NCI-H748 treated with DMSO at 0.1 percent for 48 hours (cell line): ENCODE data around the gene DYNLT2.
A peak's percentile ranks its signal among the peaks of the same experiment; 100 is the strongest.
"Not testable (repeated sequence)": the region's sequence is repeated elsewhere in the genome, so short reads cannot be mapped to it uniquely, and the experiment has no call there.

Experiments used
- DNase-seq: peaks from one replicate; lab custom pipeline; 2025; lab: John Stamatoyannopoulos, UW

Gene DYNLT2

DNA sequence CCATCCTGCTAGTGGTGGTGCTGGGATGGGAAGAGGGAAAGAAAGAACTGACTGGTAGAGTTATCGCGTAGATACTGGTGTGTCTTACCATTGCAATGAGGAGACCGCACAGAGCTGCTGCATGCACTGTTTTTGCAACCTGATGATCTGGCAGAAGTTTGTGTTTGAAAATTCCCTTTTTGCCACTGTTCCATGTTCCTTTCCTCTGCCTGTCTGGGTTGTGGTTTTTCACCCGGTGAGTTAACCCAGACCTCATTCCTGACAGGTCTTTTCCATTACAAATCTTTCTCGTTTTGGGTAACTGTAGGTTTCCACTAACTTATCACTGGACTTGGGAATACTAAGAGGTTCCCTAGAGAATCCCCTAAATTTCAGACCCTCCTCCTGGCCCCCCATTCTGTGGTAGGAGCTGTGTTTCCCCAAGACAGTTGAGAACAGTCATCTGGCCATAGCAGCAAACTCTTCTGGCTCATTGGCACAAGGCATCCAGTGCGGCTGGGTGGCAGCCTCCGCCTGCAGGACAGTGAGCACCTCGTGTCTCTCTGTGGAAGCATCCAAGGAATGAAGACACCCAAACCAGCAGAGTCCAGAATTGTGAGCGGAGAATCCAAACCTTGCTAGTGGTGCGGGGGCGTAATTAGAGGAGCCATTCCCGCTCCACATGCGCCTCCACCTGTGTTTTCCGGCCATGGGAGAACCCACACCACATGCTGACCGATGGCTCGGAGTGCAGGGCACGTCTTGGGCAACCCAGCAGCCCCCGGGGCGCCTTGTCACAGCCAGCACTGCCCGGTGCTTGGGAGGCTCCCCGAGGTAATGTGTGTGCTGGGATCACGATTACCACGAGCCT lies 32.8 kb upstream of the DYNLT2 start:
- no peak for DNase-seq

DNA sequence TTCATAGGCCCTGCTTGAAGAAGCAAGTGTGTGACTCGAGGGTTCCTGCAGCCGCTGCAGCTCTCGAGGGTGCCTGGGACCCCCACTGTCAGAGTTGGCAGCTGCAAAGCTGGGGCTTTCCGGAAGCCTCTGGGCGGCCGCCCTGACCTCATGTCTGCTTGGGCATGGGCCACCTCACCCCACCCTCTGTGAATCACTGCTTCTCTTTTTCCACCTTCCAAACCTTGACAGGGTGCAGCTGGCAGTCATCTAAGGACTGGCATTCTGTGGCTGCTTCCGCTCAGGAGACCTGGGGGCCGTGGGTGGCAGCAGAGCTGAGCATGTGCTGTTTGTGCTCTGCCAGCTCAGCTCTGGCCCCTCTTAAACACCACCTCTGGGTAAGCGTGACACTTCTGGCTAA lies 32.0 kb upstream of the DYNLT2 start:
- DNase-seq: no peak

DNA sequence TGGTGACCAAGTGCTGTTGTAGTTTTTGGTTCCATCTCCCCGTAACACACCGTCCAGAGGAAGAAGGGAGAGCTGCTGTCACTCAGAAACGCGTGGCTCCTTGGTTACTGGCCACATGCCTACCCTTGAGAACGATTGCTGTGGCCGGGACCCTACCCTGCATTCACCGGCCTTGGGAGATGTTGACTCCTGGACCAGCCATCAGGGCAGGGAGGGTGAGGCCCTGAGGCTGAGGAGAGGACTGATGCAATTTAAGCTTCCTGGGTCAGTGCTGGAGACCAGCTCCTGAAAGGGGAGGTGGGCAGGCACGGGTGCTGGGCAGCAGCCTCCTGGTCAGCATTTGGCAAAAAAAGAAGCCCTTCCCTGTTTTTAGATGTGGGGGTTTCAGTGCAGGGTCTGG lies 31.6 kb upstream of the DYNLT2 start:
- DNase-seq: no peak

DNA sequence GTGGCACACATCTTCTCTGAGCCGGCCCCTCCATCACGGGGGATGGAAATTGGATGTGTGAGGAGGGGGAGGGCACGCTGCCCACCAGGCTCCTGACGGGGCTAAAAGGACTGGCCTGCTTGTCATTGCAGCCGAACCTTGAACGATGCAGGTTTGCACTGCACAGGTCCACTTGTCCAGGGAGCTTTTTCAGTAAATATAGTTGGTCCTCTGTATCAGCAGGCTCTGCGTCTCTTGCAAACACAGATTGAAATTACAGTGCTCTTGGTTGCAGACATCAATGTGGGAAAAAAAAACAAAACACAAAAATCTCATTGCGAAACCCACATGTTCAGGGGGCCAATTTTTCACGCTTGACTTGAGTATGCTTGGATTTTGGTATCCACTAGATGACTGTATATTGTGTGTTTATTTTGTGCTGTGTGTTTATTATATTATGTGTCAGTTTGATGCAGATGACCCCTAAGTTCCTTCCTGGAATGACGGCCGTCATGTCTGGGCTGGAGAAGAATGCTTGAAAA lies 29.3 kb upstream of the DYNLT2 start:
- DNase-seq: no peak

DNA sequence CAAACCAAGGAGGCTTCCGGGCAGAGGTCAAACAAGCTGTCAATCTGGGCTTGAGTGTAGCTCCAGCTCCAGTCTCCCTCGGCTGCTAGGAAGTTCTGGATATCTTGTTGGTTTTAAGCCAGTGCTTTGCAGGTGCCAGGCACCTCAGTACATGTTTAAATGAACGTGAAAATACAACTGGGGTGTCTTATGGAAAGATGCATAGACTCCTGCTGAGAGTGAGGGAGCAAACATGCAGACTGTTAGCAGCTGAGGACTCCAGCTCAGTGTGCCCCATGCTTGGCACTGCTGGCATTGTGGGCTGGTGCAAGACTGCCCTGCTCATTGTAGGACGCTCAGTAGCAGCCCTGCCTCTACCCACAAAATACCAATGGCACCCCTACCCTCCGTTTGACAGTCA lies 28.5 kb upstream of the DYNLT2 start:
- no peak for DNase-seq

DNA sequence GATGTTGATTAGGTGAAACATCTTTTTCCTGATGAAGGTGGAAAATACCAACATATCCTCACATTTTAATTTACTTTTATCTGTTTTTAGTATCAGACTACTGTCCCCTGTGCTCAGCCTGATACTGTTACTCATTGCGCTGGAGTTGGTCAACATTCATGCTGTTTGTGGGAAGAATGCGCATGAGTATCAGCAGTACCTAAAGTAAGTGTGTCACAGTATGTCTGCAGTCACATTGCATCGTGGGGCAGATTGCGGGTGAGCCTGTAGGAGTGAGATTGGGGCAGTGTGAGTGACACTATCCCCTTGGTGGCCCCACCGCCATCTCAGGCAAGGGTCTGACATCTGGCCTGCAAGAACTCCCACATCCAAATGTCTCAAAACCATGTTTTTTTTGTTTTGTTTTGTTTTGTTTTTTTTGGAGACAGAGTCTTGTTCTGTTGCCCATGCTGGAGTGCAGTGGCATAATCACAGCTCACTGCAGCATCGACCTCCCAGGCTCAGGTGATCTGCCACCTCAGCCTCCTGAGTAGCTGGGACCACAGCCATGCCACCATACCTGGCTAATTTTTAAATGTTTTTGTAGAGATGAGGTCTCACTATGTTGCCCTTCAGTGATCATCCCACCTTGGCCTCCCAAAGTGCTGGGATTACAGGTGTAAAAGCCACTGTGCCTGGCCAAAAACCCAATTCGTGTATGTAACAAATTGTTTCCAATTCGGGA lies 27.9 kb upstream of the DYNLT2 start:
- no peak for DNase-seq

DNA sequence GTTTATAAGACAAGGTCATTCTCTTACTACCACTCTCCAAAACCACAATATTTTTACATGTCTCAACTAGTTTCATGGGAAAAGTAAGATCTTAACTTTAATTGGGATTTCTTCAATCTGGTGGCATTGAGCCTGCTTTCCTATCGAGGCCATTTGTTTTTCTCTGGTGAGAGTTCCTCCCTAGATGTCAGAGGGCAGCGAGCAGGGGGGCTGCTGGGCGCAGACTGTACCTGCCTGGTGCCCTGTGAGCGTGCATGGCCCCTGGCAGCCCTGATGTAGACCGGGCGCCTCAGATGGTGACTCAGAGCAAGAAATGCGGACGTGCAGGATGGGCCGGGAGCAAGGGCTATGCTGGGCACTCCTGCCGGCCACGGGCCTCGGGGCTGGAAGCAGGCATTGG lies 27.3 kb upstream of the DYNLT2 start:
- DNase-seq: no peak

DNA sequence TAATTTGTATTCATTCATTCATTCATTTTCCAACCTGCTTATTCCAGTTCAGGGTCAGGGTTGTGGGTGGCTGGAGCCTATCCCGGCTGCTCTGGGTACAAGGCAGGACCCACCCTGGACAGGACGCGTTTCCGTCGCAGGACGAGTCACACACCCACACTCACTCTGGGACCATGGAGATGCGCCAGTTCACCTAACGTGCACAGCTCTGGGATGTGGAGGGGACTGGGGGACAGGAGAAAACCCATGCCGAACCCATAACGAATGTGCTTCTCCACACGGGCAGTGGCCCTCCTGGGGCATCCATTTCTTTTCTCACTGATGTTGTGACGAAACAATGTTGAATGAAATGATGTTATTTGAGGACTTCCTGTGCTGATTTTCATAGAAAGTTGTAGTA lies 26.5 kb upstream of the DYNLT2 start:
- no peak for DNase-seq

DNA sequence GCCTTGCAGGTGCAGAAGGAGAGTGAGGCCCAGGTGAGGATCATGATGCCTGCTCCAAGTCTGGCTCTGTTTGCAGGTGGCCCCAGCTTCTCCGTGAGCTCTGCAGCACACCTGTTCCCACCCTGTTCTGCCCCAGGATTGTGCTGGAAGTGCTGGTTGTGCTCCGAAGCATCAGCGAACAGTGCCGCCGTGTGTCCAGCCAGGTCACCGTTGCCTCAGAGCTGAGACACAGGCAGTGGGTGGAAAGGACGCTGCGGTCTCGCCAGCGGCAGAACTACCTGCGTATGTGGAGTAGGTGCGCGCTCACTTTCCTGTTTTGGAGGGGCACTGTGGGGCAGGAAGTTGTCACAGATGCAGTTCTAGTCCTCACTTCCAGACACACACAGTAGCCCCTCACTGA lies 25.0 kb upstream of the DYNLT2 start:
- no peak for DNase-seq

DNA sequence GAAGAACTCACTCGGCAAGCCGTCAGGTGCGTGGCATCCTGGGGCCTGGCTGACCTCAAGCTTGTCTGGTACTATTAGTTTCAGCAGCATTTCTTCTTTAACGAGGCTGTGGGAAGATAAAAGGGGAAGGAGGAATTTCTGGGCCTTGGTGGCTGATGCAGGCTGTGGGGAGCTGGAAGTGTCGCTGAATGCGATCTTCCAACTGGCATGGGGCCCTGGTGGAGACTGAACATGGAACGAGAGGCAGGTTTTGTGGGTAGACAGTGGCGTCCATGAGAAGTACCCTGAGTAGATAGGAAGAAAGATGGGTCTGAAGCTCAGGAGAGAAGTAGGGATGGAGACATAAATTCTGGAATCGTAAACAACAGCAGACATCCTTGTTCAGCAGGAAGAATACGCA lies 23.9 kb upstream of the DYNLT2 start:
- no peak for DNase-seq

DNA sequence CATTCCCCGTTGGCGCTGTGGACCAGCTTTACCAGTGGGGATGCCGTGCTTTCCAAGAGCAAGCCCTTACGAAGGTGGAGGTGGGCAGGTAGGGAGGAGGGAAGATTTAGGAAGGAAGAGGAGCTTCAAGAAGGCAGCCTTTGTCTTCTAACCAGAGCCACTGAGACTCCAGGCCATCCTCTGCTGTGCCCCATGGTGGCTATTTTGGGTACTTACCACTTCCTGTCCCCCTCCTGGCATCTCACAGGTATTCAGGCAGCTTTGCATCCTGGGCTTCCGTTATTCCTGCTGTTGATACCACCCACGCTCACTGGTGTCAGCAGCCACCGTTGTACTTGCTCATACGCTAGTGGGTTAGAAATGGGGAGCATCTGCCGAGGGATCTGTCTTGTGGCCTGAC lies 23.0 kb upstream of the DYNLT2 start:
- no peak for DNase-seq

DNA sequence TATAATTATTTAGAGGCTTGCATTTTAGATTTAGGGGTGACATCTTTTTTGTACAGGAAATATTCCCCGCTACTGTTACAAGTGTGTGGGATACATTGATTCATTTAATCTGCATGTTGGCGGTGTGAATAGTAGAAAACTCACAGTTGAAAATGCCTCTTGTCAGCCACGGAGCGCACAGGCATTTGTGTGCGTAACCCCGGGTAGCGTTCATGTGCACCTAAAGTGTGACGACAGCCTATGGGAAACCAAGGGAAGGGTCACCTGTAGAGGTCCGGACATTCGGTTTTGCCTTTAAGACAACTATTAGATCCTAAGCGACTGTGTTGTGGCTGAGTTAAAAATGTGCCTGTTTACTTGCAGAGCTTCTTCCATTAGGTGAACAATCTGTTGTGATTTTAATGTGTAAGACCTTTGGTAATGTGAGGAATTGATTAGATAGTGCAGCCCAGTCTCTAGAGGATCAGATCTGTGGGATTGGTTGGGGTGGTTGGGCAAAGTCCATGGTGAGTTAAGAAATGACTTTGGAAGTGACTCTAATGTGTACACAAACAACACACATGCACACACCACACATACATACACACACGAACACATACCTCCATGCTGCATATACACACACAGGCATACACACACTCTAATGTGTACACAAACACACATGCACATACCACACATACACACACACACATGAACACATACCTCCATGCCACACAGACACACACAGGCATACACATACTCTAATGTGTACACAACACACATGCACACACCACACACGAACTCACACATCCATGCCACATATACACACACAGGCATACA lies 15.8 kb upstream of the DYNLT2 start:
- no peak for DNase-seq

DNA sequence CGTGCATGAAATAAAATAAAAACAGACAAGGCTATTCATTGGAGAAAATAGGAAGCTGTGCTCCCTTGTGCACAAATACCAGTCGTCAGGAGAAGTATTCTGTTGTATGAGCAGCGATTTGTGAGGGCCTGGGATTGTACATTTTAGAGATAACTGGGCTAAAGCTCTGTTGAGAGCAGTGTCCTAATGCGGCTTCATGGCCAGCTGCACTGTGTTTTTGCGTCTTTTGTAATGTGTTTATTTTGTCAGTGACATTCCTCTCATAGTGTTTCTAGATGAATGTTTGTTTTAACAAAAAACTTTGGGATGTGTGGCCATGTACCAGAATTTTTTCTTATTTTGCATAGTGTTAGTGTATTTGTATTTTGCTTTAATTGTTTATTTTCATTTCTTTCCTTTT lies 14.9 kb upstream of the DYNLT2 start:
- no peak for DNase-seq

DNA sequence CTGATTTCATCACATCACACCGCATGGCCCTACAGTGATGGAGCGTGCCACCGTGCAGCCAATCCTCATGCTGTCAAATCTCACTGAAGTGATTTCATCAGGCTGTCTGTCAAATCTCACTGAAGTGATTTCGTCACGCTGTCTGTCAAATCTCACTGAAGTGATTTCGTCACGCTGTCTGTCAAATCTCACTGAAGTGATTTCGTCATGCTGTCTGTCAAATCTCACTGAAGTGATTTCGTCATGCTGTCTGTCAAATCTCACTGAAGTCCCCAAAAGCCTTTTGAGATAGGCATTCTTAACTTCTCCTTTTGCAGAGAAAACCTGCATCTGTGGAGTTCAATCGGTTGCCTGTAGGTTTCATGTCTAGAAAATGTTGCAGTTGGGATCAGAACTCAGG lies 14.4 kb upstream of the DYNLT2 start:
- DNase-seq: not testable (repeated sequence)

DNA sequence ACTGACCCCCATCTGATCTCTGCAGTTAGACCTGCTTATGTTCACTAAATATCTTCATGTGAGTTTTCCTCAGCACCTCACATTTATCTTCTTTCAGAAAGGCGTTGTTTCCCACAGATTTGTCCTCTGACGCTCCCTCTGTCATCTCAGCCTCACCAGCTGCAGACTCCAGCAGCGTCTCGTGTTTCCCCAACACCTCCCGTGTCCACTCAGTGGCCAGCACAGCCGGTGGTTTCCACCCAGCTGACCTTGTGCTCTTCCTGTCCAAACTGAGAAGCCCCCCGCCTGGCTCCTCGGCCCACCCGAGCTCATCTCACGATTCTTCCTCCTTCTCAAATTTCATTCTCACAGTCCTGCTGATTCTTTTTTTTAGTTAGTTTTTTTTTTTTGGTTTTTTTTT lies 12.5 kb upstream of the DYNLT2 start:
- no peak for DNase-seq

DNA sequence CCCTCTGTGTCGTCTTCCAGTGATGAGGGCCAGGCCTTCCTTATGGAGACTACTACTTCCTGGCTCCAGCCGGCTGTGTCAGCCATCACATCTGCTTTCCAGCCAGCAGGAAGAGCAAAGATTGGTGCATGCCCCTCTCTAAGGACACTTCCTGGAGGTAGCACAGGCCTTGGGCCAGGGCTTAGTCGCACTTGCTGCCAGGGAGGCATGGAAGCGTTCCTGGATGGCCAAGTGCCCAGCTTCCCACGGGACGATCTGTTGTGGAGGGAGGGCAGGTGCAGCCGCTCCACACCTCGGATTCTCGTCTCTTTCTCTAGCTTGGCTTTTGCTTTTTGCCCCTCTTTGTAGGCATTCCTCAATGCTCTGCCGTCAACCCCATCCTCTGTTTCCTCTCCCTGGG lies 11.9 kb upstream of the DYNLT2 start:
- no peak for DNase-seq

DNA sequence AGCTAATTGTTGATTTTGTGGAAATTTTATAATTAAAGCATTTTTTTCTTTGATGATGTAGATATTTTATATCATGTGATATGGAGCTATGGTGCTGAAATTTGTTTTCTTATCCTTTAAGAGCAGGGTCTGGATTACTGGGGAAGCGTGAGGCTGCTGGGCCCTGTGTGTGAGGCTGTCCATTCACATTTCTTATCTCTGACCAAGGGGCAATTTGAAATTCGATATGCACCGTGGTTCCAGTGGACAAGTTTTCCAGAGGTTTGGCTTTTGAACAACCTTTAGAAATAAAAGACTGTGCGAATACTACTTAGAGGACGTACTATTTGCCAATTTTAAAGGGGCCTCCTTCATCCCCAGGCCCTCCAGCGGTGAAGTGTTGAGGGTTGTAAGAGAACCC lies 3.8 kb upstream of the DYNLT2 start:
- DNase-seq: no peak

DNA sequence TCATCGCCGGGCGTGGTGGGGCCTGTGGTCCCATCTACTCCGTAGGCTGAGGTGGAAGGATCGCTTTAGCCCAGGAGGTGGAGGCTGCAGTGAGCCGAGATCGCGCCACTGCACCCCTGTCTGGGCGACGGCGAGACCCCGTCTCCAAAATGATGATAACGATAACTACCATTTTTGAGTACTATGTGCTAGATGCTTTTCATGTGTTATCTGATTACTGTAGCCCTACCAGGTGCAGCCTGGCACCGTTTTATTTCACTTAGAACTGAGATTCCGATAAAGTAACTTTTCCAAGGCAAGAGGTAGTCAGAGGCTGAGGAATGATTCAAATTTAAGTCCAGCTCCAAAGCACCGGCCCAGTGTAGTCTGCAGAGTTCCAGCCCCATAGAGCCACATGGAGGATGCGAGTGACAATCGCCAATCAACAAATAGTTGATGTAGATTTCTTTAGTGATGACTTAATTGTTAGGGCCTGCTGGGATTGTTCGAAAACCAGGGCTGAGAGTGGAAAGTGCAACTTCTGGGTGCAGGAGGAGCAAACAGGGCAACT lies 777 bp upstream of the DYNLT2 start:
- DNase-seq: no peak

DNA sequence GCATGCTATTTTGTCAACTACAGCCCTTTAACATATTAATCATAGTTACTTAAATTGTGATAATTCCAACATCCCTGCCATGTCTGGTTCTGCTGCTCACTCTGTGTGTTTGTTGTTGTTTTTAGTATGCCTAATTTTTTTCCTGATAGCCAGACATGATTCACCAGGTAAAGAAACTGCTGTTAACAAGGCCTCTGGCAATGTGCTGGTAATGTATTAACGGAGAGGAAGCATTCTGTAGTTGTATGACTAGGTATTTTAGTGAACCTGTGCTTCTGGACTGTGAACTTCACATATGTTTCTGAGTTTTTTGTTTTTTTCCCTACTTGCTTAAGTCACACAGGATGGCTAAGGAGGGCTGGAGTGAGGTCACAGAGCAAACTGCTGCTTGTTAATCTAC lies 4.8 kb downstream of the DYNLT2 start:
- DNase-seq: no peak

DNA sequence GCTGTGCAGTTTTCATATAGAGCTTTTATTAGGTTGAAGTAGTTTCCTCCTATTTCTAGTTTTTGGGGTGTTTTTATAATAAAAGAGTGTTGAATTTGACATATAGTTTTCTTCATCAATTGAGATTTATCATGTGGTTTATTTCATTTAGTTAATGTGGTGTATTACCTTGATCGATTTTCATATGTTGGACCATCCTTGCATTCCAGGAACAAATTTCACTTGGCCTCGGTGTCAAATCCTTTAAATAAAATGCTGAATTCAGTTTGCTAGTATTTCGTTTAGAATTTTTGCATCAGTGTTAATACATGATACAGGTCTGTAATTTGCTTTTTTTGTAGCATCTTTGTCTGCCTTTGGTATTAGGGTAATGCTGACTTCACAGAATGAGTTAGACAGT lies 6.0 kb downstream of the DYNLT2 start:
- DNase-seq: no peak

DNA sequence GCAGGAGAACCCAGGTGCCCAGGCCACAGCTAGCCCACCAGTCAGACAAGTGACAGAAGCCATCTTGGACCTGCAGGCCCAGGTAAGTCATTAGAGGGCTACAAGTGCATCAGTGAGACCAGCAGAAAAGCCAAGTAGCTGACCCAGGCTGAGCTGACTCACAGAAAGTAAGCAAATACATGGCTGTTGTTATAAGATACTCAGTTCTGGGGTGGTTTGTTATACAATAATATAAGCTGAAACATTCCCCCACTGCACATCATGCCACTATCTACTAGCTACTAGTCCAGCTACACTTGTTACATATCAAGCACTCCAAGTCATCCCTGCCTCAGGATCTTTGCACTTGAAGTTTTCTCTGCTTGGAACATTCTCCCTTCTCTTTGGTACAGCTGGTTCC lies 10.0 kb downstream of the DYNLT2 start:
- no peak for DNase-seq

DNA sequence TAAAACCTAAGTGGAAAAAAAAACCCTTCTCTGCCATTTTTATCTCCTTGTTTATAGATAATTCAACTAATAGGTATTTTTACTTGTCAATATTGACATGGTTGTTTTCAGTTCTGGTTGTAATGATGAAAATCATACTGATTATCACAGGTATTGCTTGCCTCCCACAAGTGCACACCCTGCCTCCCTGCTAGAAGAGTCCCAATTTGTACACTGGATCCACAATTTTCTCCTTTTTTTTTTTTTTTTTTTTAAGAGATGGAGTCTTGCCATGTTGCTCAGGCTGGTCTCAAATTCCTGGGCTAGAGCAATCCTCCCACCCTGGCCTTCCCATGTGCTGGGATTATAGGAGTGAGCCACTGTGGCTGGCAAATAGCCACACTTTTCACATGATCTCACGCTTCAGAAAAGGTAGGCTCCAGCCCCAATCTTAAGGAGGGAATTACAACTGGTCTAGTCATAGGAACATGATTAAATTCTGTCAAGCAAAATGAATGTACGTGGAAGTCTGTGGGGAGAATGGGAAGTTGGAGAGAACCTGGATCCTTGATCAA lies 12.3 kb downstream of the DYNLT2 start:
- peak; percentile 60 for DNase-seq
